Measurements from ENCODE around the gene PARP8. TPM values are rescaled to one million over a fixed set of nuclear protein-coding genes. Genes with fewer than 3 reads are reported as not detected.

The PARP8 gene
- total RNA-seq, 1 donor from 2014 or later: 13.6 TPM

DNA sequence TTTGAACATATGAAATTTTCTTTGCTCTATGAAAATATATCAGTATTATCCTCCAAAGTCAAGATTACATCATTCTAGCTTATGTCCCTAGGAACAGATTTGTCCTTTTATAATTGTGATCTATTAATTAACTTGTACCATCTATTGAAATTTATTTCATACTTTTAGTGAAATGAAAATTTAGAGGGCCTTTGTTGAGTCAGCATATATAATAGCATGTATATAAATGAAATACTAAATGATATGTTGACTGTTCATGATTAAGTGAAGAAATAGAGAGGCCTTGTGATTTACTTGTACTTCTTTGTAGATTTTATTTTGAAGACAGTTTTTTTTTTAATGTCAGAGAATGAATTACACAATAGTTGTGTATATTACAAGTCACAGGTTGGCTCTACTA lies 86.4 kb downstream of the PARP8 start:
- no peaks in the 10 kb centered on the region for H3K36me3 Mint-ChIP-seq (ENCODE audit: low read depth, unreplicated experiment)
- DNase-seq (ENCODE audit: low spot score): no peak
- TF ChIP-seq, protein P1, sequence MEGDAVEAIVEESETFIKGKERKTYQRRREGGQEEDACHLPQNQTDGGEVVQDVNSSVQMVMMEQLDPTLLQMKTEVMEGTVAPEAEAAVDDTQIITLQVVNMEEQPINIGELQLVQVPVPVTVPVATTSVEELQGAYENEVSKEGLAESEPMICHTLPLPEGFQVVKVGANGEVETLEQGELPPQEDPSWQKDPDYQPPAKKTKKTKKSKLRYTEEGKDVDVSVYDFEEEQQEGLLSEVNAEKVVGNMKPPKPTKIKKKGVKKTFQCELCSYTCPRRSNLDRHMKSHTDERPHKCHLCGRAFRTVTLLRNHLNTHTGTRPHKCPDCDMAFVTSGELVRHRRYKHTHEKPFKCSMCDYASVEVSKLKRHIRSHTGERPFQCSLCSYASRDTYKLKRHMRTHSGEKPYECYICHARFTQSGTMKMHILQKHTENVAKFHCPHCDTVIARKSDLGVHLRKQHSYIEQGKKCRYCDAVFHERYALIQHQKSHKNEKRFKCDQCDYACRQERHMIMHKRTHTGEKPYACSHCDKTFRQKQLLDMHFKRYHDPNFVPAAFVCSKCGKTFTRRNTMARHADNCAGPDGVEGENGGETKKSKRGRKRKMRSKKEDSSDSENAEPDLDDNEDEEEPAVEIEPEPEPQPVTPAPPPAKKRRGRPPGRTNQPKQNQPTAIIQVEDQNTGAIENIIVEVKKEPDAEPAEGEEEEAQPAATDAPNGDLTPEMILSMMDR (IDR thresholded peaks at IDR 0.05; ENCODE audit: unreplicated experiment): no peak
- no peaks in the 10 kb centered on the region for H3K9me3 Mint-ChIP-seq (ENCODE audit: unreplicated experiment)
- H3K27me3 Mint-ChIP-seq (ENCODE audit: unreplicated experiment): no peaks in the 10 kb centered on the region
- H3K27ac Mint-ChIP-seq (ENCODE audit: unreplicated experiment): no peak overlapping the region
- H3K4me1 Mint-ChIP-seq (ENCODE audit: unreplicated experiment): no peaks in the 10 kb centered on the region
- no peak overlapping the region for H3K4me3 Mint-ChIP-seq (ENCODE audit: unreplicated experiment)

DNA sequence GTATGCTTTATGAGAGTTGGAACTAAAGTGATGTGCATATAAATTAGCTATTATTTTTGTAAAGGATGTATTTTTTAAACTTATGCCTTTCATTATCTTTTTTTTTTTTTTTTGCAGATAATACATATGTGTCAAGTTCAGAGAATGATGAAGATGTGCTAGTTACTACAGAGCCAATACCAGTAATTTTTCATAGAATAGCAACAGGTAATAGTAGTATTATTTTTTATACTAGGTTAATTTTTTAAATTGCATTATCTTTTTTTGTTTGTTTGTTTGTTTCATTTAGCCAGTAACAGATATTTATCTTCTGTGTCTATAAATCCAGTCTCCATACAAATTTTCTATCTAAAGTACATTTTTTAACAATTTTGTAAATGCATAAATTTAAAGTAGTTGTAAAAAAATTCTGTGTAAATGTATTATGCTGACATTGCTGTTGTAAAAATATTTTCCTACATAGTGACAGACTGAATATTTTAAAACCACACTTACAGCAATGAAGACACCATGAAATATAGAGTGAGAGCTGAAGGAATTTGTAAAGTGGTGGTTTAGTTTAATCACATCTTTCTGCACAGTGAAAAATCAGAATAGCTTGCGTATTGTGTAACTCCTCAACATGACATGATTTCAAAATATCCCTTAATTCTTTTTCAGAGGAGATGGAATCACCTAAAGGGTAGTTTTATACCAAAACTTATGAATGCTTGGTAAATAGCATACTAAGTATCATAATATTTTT lies 93.3 kb downstream of the PARP8 start:
- no peak overlapping the region for H3K27ac Mint-ChIP-seq (ENCODE audit: unreplicated experiment)
- no peak for DNase-seq (ENCODE audit: low spot score)
- no peak overlapping the region for H3K4me3 Mint-ChIP-seq (ENCODE audit: unreplicated experiment)
- no peaks in the 10 kb centered on the region for H3K4me1 Mint-ChIP-seq (ENCODE audit: unreplicated experiment)
- TF ChIP-seq, protein P1 (IDR thresholded peaks at IDR 0.05; ENCODE audit: unreplicated experiment): no peak
- no peaks in the 10 kb centered on the region for H3K36me3 Mint-ChIP-seq (ENCODE audit: low read depth, unreplicated experiment)
- no peaks in the 10 kb centered on the region for H3K9me3 Mint-ChIP-seq (ENCODE audit: unreplicated experiment)
- H3K27me3 Mint-ChIP-seq (ENCODE audit: unreplicated experiment): no peaks in the 10 kb centered on the region

GRCh38 chr5:50763351-50763750 lies 96.9 kb downstream of the PARP8 start:
- peaks cover 7% of the 10 kb centered on the region for H3K27me3 Mint-ChIP-seq (ENCODE audit: unreplicated experiment)
- no peak overlapping the region for H3K27ac Mint-ChIP-seq (ENCODE audit: unreplicated experiment)
- no peak overlapping the region for H3K4me3 Mint-ChIP-seq (ENCODE audit: unreplicated experiment)
- H3K4me1 Mint-ChIP-seq (ENCODE audit: unreplicated experiment): no peaks in the 10 kb centered on the region
- H3K36me3 Mint-ChIP-seq (ENCODE audit: low read depth, unreplicated experiment): no peaks in the 10 kb centered on the region
- TF ChIP-seq, protein P1 (IDR thresholded peaks at IDR 0.05; ENCODE audit: unreplicated experiment): no peak
- no peaks in the 10 kb centered on the region for H3K9me3 Mint-ChIP-seq (ENCODE audit: unreplicated experiment)
- DNase-seq (ENCODE audit: low spot score): no peak

DNA sequence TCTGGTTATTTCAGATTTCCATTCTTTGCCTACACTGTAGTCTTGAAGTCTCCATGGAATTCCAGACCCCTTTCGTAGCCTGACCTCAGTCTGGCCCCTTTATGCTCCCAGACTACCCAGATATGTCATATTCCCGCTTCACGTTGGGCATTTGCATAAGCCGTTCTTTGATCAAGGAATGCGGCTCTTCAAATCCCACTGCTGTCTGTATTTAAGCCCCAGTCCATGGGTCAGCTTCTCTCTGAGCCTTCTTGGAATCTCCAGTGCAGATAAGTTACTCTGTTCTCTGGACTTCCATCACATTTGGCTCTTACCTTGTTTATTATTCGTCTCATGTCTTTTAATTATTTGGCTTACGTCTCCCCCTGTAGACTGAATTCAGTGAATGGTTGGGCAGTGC lies 97.4 kb downstream of the PARP8 start:
- Mint-ChIP-seq H3K4me1 (ENCODE audit: unreplicated experiment) (no peaks in the 10 kb centered on the region), H3K4me3 (ENCODE audit: unreplicated experiment) (no peak overlapping the region), H3K36me3 (ENCODE audit: low read depth, unreplicated experiment) (no peaks in the 10 kb centered on the region), H3K27ac (ENCODE audit: unreplicated experiment) (no peak overlapping the region), H3K9me3 (ENCODE audit: unreplicated experiment) (no peaks in the 10 kb centered on the region), H3K27me3 (ENCODE audit: unreplicated experiment) (peaks cover 7% of the 10 kb centered on the region)
- no peak for DNase-seq (ENCODE audit: low spot score)
- TF ChIP-seq, protein P1 (IDR thresholded peaks at IDR 0.05; ENCODE audit: unreplicated experiment): no peak

- no peak for DNase-seq (ENCODE audit: low spot score)
- Mint-ChIP-seq H3K4me3 (ENCODE audit: unreplicated experiment) (no peak overlapping the region), H3K36me3 (ENCODE audit: low read depth, unreplicated experiment) (no peaks in the 10 kb centered on the region), H3K27ac (ENCODE audit: unreplicated experiment) (no peak overlapping the region), H3K27me3 (ENCODE audit: unreplicated experiment) (peaks cover 7% of the 10 kb centered on the region), H3K4me1 (ENCODE audit: unreplicated experiment) (no peaks in the 10 kb centered on the region), H3K9me3 (ENCODE audit: unreplicated experiment) (no peaks in the 10 kb centered on the region)
- TF ChIP-seq, protein P1 (IDR thresholded peaks at IDR 0.05; ENCODE audit: unreplicated experiment): no peak
Measured at GRCh38 chr5:50766042-50766441, 99.6 kb downstream of the PARP8 start.
